GM21825 (cell line): Measurements from ENCODE around the gene FAM53B.

Experiments
- ATAC-seq: cut with Tn5 transposase; IDR thresholded peaks from one replicate; pipeline ENCODE4 v1.9.1; 2021; ENCODE audit warnings: mild to moderate bottlenecking, moderate library complexity; ENCODE audit not compliant: unreplicated experiment

Gene FAM53B

GRCh38 chr10:124698545-124699469 lies 45.4 kb downstream of the FAM53B start:
- ATAC-seq, result no peak

- ATAC-seq, result peak; percentile 35
Observed at GRCh38 chr10:124697837-124698544, 46.2 kb downstream of the FAM53B start.

- ATAC-seq, result no peak
Observed at GRCh38 chr10:124697443-124697836, 46.7 kb downstream of the FAM53B start.

- peak; percentile 66 for ATAC-seq
Observed at GRCh38 chr10:124696446-124697392, 47.5 kb downstream of the FAM53B start.

GRCh38 chr10:124695259-124695658 lies 48.9 kb downstream of the FAM53B start:
- ATAC-seq, result no peak

DNA sequence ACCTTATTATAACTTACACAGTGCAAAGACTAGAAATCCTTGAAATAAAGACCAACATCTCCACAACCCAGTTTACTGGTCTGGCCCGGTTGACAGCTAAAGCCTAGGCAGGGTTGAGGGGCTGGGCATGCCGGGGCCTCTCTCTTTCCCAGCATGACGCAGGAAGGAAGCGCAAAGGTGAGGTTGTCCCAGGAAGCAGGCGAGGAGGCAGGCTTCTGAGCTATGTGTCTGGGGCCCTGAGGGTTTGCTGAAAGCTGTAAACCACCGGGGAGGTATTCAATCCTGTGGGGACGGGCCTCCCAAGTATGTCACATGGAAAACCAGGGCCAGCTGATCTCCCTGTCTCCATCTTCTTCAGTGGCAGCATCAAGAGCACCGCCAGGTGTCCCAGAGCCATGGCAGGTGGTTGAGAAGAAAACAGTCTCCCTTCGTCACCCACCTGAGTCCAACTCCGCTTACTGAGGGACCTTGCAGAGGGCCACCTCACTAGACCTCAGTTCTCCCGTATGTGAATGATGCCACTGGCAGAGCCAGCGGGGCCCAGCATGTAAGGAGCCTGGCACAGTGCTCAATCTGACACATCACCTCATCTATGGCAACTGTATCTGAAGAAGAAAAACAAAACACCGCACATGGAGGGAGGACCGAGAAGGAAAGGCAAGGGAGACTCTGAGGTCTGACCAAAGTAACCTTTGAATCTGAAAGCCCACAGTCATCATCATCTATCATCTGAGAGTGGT lies 49.5 kb downstream of the FAM53B start:
- ATAC-seq, result no peak

- no peak for ATAC-seq
Observed at GRCh38 chr10:124693801-124694416, 50.3 kb downstream of the FAM53B start.

DNA sequence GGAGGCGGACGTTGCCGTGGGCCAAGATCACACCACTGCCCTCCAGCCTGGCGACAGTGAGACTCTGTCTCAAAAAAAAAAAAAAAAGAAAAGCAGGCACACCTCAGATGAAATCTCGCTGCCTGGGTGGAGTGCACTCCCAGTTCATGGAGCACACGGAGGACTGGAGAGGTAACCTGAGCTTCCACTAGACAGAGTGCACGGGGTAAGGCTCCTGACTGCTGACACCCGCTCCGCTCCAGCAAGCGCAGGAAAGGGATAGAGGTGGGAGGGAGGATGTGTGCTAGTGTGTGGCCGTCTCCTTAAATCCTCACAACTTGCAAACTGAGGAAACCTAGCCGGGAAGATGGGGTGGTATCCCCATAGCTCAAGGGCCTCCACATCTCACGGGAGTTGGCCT lies 50.8 kb downstream of the FAM53B start:
- ATAC-seq, result no peak

GRCh38 chr10:124692100-124692446 lies 52.1 kb downstream of the FAM53B start:
- no peak for ATAC-seq

DNA sequence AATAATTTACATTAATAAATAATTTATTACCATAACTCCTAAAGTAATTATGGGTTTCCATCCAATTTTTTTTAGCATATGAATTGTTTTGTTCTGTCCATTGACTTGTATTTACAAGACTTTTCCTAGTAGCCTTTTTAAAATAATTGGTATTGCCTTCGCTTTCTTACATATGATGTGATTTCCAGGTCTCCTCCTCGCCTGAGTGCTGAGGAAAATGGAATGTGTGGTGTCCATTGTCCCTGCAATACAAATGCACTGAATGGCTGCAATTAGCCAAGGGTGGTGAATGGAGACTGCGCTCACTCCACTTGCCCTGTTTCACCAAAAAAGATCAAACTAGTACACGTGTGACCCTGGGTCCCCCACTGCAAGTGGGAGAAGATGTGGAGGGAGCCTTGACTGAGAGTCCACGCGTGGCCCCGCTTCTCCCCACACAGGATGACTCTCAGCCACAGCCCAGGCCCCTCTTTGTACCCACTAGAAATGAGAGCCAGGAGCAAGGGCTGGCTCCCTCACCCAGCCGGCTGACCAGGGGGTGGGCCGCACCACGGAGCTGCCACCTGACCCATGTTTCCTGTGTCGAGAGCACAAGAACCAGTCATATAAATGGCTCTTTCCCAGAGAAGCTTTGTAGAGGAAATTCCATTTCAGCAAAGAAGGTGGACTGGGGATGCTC lies 52.6 kb downstream of the FAM53B start:
- no peak for ATAC-seq

DNA sequence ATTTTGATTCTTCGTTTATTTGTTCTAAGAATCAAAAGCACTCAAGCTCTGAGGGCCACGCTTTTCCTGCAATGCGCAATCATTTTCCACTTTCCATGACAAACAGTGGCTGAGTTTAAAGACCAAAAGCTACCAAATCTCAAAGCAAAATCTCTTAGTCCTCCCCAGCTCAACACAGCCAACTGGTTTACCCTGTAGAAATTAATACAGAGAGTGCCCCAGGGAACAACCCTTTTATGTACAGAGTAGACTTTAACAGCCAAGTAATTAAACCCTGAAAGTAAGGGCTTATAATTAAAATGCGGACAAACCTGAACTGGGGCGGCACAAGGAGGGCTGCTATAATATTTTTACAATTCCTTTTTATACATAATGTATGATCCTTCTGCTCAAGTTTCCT lies 53.2 kb downstream of the FAM53B start:
- ATAC-seq, result no peak

DNA sequence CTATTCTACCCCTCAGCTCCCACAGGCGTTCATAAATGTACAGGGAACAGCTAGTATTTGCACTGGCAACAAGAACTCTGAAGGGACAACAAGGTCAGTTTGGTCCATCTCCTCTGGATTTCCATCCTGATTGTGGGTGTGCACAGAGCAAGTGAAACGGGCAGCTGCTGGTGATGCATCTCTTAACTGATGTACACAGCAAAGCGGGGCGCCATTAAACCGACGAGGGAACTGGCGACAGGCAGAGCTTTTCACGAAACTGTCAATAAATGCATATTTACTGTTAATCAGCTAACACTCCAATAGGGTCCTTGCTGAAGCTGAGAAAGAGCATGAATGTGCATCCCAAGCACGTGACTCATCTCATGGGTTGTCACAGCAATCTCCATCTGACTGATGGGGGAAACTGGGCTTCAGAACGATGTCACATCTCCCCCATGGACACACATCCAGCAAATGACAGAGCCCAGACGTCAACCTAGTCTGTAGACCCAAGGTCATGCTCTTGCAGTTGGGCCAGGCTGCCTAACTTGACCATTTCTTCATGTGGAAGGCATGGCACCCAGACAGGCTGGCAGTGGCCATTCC lies 54.2 kb downstream of the FAM53B start:
- no peak for ATAC-seq

DNA sequence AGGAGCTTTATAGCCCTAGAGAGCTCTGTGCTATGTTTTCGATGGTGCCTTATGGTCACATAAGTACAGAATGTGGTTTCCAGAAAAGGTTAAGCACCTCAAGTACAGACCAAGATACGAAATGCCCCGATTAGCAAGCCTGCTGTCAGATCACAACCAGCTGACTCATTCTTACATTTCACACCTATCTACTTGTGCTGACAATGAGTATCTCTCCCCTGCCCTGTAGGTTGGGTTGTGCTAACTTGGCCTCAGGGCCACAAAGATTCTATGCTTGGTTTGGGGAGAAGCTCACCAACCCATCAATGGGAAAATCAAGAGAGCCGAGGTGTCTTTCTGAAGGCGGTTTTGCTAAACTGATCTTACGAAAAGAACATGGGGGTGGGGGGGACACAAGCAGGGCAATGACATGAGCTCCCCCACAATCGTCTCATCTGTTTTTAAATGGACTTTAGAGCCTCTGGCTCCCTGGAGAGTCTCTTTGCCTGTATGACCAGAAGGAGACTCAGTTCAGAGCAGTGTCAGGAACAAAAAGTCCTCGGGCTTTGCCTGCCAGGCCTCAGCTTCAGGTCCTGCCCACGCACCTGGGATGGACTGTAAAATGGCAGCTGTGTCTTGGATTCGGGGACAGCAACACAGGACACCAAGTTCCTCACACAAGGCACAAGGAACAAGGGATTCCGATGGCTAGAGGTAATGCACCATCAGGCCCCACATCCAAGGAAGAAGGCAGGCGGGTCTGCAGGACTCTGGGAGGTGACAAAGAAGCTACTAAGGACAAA lies 55.1 kb downstream of the FAM53B start:
- ATAC-seq, result peak; percentile 96

- no peak for ATAC-seq
Observed at GRCh38 chr10:124688386-124688785, 55.8 kb downstream of the FAM53B start.

DNA sequence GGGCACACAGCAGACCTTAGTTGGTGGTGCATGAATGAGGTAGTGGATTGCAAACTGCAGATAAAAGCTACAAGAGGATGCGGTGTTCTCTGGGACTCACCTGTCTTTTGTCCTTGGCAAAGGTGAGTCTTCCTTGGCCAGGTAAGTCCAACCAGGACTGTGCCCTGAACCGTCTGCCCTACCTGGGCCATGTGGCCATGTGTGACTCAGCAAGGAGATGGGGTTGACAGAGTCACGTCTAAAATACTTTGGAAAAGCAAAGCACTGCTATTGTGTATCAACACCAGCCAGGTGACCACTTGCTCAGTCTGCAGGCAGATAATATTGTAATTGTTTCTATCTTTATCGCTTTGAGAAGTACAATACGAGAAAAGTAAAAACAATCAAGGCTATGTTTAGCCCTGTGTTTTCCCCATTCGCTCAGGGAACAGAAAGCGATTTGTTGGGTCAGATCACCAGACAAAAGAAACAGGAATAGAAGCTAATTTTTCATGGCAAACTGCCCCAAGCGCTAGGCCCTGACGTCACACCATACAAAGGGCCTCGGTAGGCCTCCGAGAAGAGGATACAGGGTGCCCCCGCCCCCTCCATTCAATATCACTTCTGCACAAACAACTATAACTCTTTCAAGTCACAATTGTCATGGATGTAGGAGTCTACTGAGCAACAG lies 57.3 kb downstream of the FAM53B start:
- no peak for ATAC-seq

DNA sequence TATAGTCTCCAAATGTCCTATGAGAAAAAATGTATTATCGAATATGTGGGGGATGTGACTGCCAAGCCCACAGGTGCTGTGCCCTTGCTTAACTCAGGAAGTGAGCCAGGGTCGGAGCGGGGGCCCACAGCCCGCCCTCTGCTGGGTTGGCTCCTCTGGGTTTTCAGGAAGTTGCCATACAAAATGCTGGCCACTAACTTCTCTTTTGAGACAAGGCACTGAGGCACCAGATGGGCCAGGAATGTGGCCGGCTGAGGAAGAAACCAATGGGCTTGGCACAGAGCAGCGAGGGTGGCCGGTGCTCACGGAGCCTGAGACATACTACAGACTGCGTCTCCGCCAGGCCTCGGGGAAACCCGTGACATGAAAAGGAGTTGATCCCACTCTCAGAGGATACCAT lies 58.9 kb downstream of the FAM53B start:
- no peak for ATAC-seq

DNA sequence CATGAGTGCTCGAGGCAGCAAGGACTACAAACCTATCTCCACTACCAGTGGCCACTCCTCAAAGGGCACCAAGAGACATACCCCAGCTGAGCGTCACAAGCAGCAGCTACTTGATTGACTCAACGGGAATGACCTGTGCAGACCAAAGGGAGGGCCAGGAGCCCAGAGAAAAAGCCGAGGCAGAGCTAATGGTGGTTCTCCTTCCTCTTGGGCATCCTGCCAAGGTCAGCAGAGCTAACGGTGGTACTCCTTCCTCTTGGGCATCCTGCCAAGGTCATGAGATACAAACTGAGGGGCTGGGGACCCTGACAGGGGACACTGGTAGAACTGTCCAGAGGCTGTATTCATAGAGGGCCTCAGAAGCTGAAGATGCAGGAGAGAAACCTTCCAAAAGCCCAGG lies 60.4 kb downstream of the FAM53B start:
- ATAC-seq, result no peak
